ENCODE results near the gene RSU1. TPM values are rescaled to one million over a fixed set of nuclear protein-coding genes. Genes with fewer than 3 reads are reported as not detected.

The RSU1 gene
- total and polyA plus RNA-seq, 2 experiments from 2014 or later: 109 to 236 TPM

- Histone ChIP-seq H3K79me2 (ENCODE audit: insufficient read depth) (no peaks in the 10 kb centered on the region), H3K9me3 (ENCODE audit: low read depth) (no peaks in the 10 kb centered on the region), H4K20me1 (ENCODE audit: insufficient read depth) (no peaks in the 10 kb centered on the region), H3K4me3 (no peak overlapping the region), H3K4me2 (ENCODE audit: unreplicated experiment) (no peak overlapping the region), H3K9me2 (ENCODE audit: insufficient read depth) (no peaks in the 10 kb centered on the region), H3K4me1 (ENCODE audit: insufficient read depth) (no peaks in the 10 kb centered on the region), H3K36me3 (ENCODE audit: low read depth) (no peaks in the 10 kb centered on the region), H3K27me3 (replicated peaks; ENCODE audit: insufficient read depth) (peaks cover 5% of the 10 kb centered on the region; the same call in 1 of the 2 replicates), H2AFZ (no peak overlapping the region), H3F3A (ENCODE audit: insufficient read depth) (no peaks in the 10 kb centered on the region), H3K27ac (no peak overlapping the region), H3K9ac (no peak overlapping the region)
- 41 to 46% methylated on average over 5 of the region's 5 CpGs for WGBS, 2 experiments (ENCODE audit: low coverage in 1 of 2, low lambda C conversion rate in 2 of 2, missing lambda C conversion rate in 2 of 2)
- TF ChIP-seq EZH2phosphoT487 (IDR thresholded peaks at IDR 0.05; ENCODE audit: insufficient read depth, low read depth) (no peak), EZH2 (IDR thresholded peaks at IDR 0.05; ENCODE audit: insufficient read depth, poor library complexity, severe bottlenecking) (no peak)
- in situ Hi-C loops (cut with MboI): no loop called here
- DNase-seq: no peak
Measured at GRCh38 chr10:16559236-16559773, 257.9 kb downstream of the RSU1 start.

- Histone ChIP-seq H3K4me3 (no peak overlapping the region), H3F3A (ENCODE audit: insufficient read depth) (no peaks in the 10 kb centered on the region), H2AFZ (no peak overlapping the region), H4K20me1 (ENCODE audit: insufficient read depth) (no peaks in the 10 kb centered on the region), H3K9me2 (ENCODE audit: insufficient read depth) (no peaks in the 10 kb centered on the region), H3K4me1 (ENCODE audit: insufficient read depth) (no peaks in the 10 kb centered on the region), H3K4me2 (ENCODE audit: unreplicated experiment) (no peak overlapping the region), H3K79me2 (ENCODE audit: insufficient read depth) (no peaks in the 10 kb centered on the region), H3K36me3 (ENCODE audit: low read depth) (no peaks in the 10 kb centered on the region), H3K27ac (no peak overlapping the region), H3K27me3 (replicated peaks; ENCODE audit: insufficient read depth) (no peaks in the 10 kb centered on the region), H3K9me3 (ENCODE audit: low read depth) (no peaks in the 10 kb centered on the region), H3K9ac (no peak overlapping the region)
- no peak for DNase-seq
- 61 to 62% methylated on average over 4 of the region's 4 CpGs for WGBS, 2 experiments (ENCODE audit: low coverage in 1 of 2, low lambda C conversion rate in 2 of 2, missing lambda C conversion rate in 2 of 2)
- TF ChIP-seq EZH2phosphoT487 (IDR thresholded peaks at IDR 0.05; ENCODE audit: insufficient read depth, low read depth) (no peak), EZH2 (IDR thresholded peaks at IDR 0.05; ENCODE audit: insufficient read depth, poor library complexity, severe bottlenecking) (no peak)
- in situ Hi-C loops (cut with MboI): no loop called here
Measured at GRCh38 chr10:16547973-16548372, 269.3 kb downstream of the RSU1 start.

GRCh38 chr10:16545116-16545736, 272.0 kb downstream of the RSU1 start:
- Histone ChIP-seq H3K4me2 (ENCODE audit: unreplicated experiment) (no peak overlapping the region), H3F3A (ENCODE audit: insufficient read depth) (no peaks in the 10 kb centered on the region), H3K4me1 (ENCODE audit: insufficient read depth) (no peaks in the 10 kb centered on the region), H3K4me3 (no peak overlapping the region), H3K36me3 (ENCODE audit: low read depth) (no peaks in the 10 kb centered on the region), H2AFZ (no peak overlapping the region), H3K79me2 (ENCODE audit: insufficient read depth) (no peaks in the 10 kb centered on the region), H3K9me3 (ENCODE audit: low read depth) (no peaks in the 10 kb centered on the region), H3K9me2 (ENCODE audit: insufficient read depth) (no peaks in the 10 kb centered on the region), H3K9ac (no peak overlapping the region), H3K27me3 (replicated peaks; ENCODE audit: insufficient read depth) (no peaks in the 10 kb centered on the region), H4K20me1 (ENCODE audit: insufficient read depth) (no peaks in the 10 kb centered on the region), H3K27ac (no peak overlapping the region)
- peak; percentile 57 for DNase-seq
- 26 to 28% methylated on average over 7 of the region's 7 CpGs for WGBS, 2 experiments (ENCODE audit: low coverage in 1 of 2, low lambda C conversion rate in 2 of 2, missing lambda C conversion rate in 2 of 2)
- in situ Hi-C loops (cut with MboI): no loop called here
- no peak for TF ChIP-seq EZH2phosphoT487 (IDR thresholded peaks at IDR 0.05; ENCODE audit: insufficient read depth, low read depth)
- no peak for TF ChIP-seq EZH2 (IDR thresholded peaks at IDR 0.05; ENCODE audit: insufficient read depth, poor library complexity, severe bottlenecking)

- H3K27me3 ChIP-seq (replicated peaks; ENCODE audit: insufficient read depth): no peaks in the 10 kb centered on the region
- no peaks in the 10 kb centered on the region for H3K36me3 ChIP-seq (ENCODE audit: low read depth)
- no peaks in the 10 kb centered on the region for H3K9me2 ChIP-seq (ENCODE audit: insufficient read depth)
- H3K4me2 ChIP-seq (ENCODE audit: unreplicated experiment): no peak overlapping the region
- TF ChIP-seq EZH2 (IDR thresholded peaks at IDR 0.05; ENCODE audit: insufficient read depth, poor library complexity, severe bottlenecking) (no peak), EZH2phosphoT487 (IDR thresholded peaks at IDR 0.05; ENCODE audit: insufficient read depth, low read depth) (no peak)
- no peak overlapping the region for H3K9ac ChIP-seq
- no peaks in the 10 kb centered on the region for H3K9me3 ChIP-seq (ENCODE audit: low read depth)
- no peaks in the 10 kb centered on the region for H3K4me1 ChIP-seq (ENCODE audit: insufficient read depth)
- H2AFZ ChIP-seq: no peak overlapping the region
- no peaks in the 10 kb centered on the region for H3K79me2 ChIP-seq (ENCODE audit: insufficient read depth)
- 30 to 31% methylated on average over 4 of the region's 4 CpGs for WGBS, 2 experiments (ENCODE audit: low coverage in 1 of 2, low lambda C conversion rate in 2 of 2, missing lambda C conversion rate in 2 of 2)
- H3K27ac ChIP-seq: no peak overlapping the region
- no peaks in the 10 kb centered on the region for H3F3A ChIP-seq (ENCODE audit: insufficient read depth)
- in situ Hi-C loops (cut with MboI): no loop called here
- no peak overlapping the region for H3K4me3 ChIP-seq
- no peaks in the 10 kb centered on the region for H4K20me1 ChIP-seq (ENCODE audit: insufficient read depth)
- no peak for DNase-seq
Measured at GRCh38 chr10:16544591-16544990, 272.6 kb downstream of the RSU1 start.

All from GM23248 (cell line).